HFF-Myc (cell line): ENCODE measurements around the gene IL5.

Experiments used
- DNase-seq: peaks from one replicate; pipeline ENCODE4 v3.0.0-alpha.2; 2011; ENCODE audit warnings: low read depth; ENCODE audit errors: extremely low read depth
- H3K4me3 ChIP-seq: replicated peaks from 2 replicates; pipeline ENCODE4 v1.5.1; 2011; ENCODE audit warnings: low read depth, mild to moderate bottlenecking, control low read depth, low read length
- TF ChIP-seq, protein P1 (sequence below): IDR thresholded peaks from 2 replicates; pipeline ENCODE4 v1.5.1; 2012; ENCODE audit warnings: mild to moderate bottlenecking, low read depth, low read length, control low read depth; ENCODE audit errors: missing control alignments

The IL5 gene

DNA sequence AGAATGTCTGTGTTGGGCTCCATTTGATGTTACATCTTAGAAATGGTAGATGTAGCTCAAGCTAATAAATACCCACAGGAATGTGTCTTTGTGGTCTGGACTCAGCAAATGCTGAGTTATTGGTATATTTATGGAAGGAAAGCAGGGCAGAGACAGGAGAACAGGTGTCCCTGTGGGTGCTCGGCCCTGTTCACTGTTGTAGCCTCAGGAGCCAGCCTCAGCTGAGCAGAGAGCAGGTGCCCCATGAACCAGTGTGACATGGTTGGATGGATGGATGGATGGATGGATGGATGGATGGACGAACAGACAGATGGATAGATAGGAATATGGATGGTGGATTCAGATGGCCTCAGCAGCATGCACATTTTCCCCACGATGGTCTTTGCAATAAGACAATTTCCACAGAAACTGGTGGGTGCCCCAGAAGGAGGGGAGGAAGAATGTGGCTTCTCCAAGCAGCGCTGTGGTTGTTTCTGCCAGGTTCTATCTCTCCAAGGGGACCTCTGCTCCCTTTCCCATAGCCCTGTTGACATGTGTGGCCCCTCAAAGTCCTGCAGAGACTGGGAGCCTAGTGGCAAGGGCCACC, 44.5 kb downstream of the IL5 start:
- no peak overlapping the region for H3K4me3 ChIP-seq
- no peak for DNase-seq
- TF ChIP-seq, protein P1, sequence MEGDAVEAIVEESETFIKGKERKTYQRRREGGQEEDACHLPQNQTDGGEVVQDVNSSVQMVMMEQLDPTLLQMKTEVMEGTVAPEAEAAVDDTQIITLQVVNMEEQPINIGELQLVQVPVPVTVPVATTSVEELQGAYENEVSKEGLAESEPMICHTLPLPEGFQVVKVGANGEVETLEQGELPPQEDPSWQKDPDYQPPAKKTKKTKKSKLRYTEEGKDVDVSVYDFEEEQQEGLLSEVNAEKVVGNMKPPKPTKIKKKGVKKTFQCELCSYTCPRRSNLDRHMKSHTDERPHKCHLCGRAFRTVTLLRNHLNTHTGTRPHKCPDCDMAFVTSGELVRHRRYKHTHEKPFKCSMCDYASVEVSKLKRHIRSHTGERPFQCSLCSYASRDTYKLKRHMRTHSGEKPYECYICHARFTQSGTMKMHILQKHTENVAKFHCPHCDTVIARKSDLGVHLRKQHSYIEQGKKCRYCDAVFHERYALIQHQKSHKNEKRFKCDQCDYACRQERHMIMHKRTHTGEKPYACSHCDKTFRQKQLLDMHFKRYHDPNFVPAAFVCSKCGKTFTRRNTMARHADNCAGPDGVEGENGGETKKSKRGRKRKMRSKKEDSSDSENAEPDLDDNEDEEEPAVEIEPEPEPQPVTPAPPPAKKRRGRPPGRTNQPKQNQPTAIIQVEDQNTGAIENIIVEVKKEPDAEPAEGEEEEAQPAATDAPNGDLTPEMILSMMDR = no peak

DNA sequence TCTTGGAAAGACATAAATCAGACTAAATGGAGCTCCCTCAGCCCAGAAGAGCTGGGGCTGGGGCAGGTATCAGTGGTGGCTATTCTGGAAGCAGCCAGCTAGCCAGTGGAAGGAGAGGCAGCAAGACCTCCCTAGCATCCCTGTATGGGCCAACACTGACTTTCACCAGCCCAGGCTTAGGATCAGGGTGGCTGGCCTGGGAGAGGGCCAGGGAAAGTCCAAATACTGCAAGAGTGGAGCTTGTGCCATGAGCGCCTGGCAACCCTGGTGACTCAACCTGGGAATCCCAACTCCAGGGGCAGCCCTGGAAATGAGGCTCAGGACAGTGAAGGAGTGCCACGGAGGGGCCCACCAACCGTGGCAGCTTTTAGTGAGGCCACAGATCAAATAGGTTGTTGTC, 45.2 kb downstream of the IL5 start:
- TF ChIP-seq, protein P1 = no peak
- no peak for DNase-seq
- H3K4me3 ChIP-seq = no peak overlapping the region; the same call in 1 of the 2 replicates

DNA sequence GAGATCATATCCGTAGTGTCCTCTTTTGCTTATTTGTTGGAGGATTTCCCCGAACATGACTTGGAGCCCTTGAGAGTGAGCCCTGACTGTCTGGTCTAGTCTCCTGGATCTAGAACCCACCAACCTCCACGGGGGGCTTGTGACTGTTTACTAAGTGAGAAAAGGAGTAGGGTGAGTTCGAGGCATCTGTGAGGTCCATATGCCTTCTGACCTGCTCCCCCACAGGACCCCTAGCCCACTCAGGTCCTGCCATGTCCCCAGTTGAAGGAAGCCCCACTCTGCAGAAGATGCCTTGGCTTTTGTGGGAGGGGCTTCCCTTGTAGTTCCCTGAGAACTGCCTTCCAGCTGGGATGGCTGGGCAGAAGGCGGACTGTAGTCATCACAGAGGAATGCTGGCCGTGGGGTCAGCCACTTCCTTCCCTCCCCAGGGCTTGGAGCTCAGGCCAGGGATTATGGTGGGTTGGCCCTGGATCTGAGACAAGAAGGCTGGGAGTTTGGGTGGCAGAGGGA, 45.8 kb downstream of the IL5 start:
- peak; percentile 79 for DNase-seq
- peak overlapping the region; percentile 56 for H3K4me3 ChIP-seq
- TF ChIP-seq, protein P1 = no peak

DNA sequence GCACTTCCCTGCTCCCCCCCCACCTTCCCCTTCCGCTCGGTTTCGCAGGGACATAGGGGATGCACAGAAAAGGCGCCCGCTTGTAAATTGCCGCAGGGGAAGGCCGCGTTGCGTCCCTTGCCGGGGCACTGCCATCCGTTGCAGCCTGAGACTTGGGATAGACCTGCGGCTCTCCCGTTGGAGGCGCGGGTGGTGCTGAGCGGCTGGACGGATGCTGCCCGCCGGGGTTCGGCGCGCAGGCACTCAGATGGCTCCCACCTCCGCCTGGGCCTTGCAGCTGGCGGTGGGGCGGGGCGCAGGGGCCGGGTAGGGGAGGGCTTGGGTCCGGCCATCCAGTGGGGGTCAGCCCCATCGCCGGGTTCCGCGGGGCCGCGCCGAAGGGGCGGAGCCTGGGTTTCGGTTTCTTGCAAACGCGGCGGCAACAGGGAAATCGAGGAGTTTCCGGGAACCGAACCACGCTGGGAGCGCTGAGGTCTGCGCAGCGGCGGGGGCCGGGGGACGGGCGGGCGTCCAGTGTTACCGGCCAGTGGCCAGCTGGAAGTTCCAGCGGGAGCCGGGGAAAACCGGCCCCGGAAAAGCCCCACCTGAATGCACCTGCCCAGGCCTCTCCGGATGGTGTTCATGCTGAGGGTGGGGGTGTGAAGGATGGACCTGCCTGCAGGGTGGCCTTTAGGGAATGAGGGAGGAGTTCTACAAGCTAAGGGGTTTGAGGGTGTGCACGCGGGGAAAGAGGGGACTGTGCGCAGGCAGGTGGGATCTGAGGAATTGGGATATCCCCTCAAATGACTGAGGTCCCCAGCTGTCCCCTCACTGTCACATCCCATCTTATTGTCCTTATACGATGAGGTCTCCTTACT, 46.5 kb downstream of the IL5 start:
- TF ChIP-seq, protein P1 = no peak
- peak overlapping the region; percentile 56 for H3K4me3 ChIP-seq
- no peak for DNase-seq

DNA sequence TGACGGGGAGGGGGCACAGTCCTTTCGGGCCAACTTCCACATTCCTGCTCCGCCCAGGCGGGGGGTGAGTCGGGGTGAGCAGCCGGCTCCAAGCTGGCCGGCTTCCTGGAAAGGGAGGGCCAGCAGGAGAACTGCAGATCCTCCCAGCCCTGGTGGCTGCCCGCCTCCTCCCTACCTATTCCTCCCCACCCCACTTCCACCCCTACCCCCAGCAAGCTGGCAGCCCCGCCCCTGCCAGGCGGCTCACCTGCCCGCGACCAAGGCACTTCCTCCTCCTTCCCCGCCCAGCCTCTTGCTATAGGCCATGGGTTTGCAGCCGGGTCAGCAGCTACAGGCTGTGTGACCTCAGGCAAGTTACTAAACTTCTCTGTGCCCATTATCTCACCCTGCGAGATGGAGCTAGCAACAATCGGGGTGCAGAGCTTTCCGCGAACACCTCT, 47.1 kb downstream of the IL5 start:
- DNase-seq = no peak
- TF ChIP-seq, protein P1 = no peak
- H3K4me3 ChIP-seq = peak overlapping the region; percentile 56

DNA sequence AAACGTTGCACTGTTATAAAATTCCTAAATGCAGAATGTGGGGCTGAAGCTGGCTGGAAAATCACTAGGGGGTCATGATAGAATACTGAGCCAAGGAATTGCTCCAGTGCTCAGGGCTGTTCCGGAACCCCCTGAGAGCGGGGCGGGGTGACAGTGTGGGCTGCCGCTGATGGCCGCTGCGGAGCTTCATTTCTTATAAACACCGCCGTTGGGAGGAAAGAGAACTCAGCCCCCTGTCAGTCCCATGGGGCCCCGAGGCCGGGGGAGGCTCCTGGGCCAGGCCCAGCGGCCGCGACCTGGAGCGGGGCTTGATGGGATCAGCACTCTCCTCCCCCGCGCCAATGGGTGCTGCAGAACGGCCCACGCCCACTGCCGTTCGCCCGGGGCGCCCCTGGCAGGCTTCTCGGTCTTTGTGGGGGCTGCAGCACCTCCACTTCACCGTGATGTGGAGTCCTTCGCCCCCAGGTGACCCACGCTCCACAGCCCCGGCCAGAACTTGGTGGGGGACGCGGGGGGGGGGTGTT, 47.6 kb downstream of the IL5 start:
- DNase-seq = peak; percentile 47
- TF ChIP-seq, protein P1 = no peak
- peak overlapping the region; percentile 56 for H3K4me3 ChIP-seq
